Sigmoid colon (tissue), 7 donors: Measurements from ENCODE around the gene KRTAP12-4. TPM values are rescaled to one million over a fixed set of nuclear protein-coding genes. Genes with fewer than 3 reads are reported as not detected.
"Not testable (repeated sequence)": the region's sequence is repeated elsewhere in the genome, so short reads cannot be mapped to it uniquely, and the experiment has no call there.

Source experiments
- DNase-seq: peaks from one replicate; pipeline ENCODE4 v3.0.0-alpha.2; 2019
- H3K27ac ChIP-seq, 4 donors: fragments of 200-600 bp; sonication (generic); one replicate each; pipeline ENCODE4 v1.5.1; 2016 to 2019; ENCODE audit warnings: mild to moderate bottlenecking in 1 of 4
- H3K27me3 ChIP-seq, 3 donors: fragments of 200-600 bp; sonication (generic); one replicate each; pipeline ENCODE4 v1.5.1; 2019; ENCODE audit warnings: mild to moderate bottlenecking in 1 of 3
- H3K36me3 ChIP-seq, 4 donors: fragments of 200-600 bp; sonication (generic); one replicate each; pipeline ENCODE4 v1.5.1; 2016 to 2019
- H3K4me1 ChIP-seq, 4 donors: fragments of 200-600 bp; sonication (generic); one replicate each; pipeline ENCODE4 v1.5.1; 2017 to 2019
- H3K4me3 ChIP-seq, 4 donors: fragments of 200-600 bp; sonication (generic); one replicate each; pipeline ENCODE4 v1.5.1; 2017 to 2019; ENCODE audit warnings: mild to moderate bottlenecking in 2 of 4, moderate library complexity in 1 of 4
- H3K9me3 ChIP-seq, 4 donors: fragments of 200-600 bp in 3 of 4; sonication (generic) in 3 of 4; one replicate each; pipeline versions ENCODE4 v1.5.1 to v1.6.1; 2013 to 2019
- EP300 ChIP-seq, 4 donors: sonication (generic); formaldehyde crosslinking; IDR thresholded peaks; one replicate each; pipeline ENCODE4 v1.6.1; 2017; ENCODE audit warnings: antibody characterized with exemption in 4 of 4
- POLR2A ChIP-seq, 2 donors: fragments of 450-650 bp; IDR thresholded peaks; one replicate each; pipeline ENCODE4 v1.6.1; 2016; ENCODE audit warnings: antibody characterized with exemption in 2 of 2, mild to moderate bottlenecking in 2 of 2, moderate library complexity in 2 of 2
- POLR2AphosphoS5 ChIP-seq, 4 donors: sonication (generic); formaldehyde crosslinking; IDR thresholded peaks; one replicate each; pipeline ENCODE4 v1.6.1; 2017; ENCODE audit warnings: antibody characterized with exemption in 4 of 4
- WGBS, 2 donors: extraction: QIAGEN DNeasy Blood & Tissue Kit; methylation state at CpG; one replicate each; pipeline ENCODE4 v1.1.7; 2013; 5-methylcytosine and 5-hydroxymethylcytosine counted together
- intact Hi-C: fragments of 100-400 bp; cut with DNase I; formaldehyde crosslinking; loops from one replicate; pipeline ENCODE4 v1.15.1; 2023
- polyA plus RNA-seq, 3 donors: library from polyadenylated mRNA; stranded (reverse); fragments of 200-250 nt; gene quantifications; one replicate each; pipeline ENCODE4 v1.2.3, GENCODE V29; 2013
- total RNA-seq, 4 donors: library from RNA; depleted of rRNA; stranded (reverse); fragments of >200 nt; gene quantifications; one replicate each; pipeline ENCODE4 v1.1.0, GENCODE V29; 2016
- TF ChIP-seq, protein P1 (sequence below), 4 experiments: fragments of 450-650 bp in 3 of 4; fragments of 200-600 bp in 1 of 4; IDR thresholded peaks; one replicate each; pipeline ENCODE4 v1.5.1; 2016 to 2019; ENCODE audit warnings: antibody characterized with exemption in 4 of 4, mild to moderate bottlenecking in 3 of 4, moderate library complexity in 2 of 4
- donor health status: healthy with polysubstance abuse.
- donor health status: Bipolar disorder and iron deficiency.
- donor health status: healthy.

Gene KRTAP12-4
- total and polyA plus RNA-seq, 7 donors: not detected

DNA sequence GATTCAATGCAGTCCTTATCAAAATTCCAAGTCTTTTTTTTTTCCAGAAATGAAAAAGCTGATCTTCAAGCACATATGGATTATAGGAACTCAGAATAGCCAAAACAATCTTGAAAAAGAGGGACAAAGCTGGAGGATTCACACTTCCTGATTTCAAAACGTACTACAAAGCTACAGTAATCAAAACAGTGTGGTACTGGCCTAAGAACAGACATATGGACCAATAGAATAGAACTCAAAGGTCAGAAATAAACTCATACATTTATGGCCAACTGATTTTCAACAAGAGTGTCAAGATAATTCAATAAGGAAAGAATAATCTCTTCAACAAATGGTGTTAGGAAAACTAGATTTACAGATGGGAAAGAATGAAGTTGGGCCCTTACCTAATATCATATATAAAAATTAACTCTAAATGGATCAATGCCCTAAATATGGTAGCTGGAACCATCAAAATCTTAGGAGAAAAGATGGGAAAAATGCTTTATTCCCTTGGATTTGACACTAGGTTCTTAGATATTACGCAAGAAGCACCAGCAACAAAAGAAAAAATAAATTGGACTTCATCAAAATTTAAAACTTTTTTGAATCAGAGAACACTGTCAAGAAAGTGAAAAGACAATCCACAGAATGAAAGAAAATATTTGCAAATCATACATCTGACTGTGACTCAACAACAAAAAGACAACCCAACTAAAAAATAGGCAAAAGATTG is 38.5 kb upstream of the KRTAP12-4 start:
- TF ChIP-seq, protein P1, sequence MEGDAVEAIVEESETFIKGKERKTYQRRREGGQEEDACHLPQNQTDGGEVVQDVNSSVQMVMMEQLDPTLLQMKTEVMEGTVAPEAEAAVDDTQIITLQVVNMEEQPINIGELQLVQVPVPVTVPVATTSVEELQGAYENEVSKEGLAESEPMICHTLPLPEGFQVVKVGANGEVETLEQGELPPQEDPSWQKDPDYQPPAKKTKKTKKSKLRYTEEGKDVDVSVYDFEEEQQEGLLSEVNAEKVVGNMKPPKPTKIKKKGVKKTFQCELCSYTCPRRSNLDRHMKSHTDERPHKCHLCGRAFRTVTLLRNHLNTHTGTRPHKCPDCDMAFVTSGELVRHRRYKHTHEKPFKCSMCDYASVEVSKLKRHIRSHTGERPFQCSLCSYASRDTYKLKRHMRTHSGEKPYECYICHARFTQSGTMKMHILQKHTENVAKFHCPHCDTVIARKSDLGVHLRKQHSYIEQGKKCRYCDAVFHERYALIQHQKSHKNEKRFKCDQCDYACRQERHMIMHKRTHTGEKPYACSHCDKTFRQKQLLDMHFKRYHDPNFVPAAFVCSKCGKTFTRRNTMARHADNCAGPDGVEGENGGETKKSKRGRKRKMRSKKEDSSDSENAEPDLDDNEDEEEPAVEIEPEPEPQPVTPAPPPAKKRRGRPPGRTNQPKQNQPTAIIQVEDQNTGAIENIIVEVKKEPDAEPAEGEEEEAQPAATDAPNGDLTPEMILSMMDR (IDR thresholded peaks at IDR 0.05): no peak
- TF ChIP-seq POLR2AphosphoS5 (IDR thresholded peaks at IDR 0.05) (no peak), EP300 (IDR thresholded peaks at IDR 0.05) (no peak), POLR2A (IDR thresholded peaks at IDR 0.05) (no peak)
- H3K36me3 ChIP-seq: no peaks in the 10 kb centered on the region
- H3K27ac ChIP-seq: no peak overlapping the region
- DNase-seq: no peak
- intact Hi-C loops: loop anchor here (10.0 kb wide), 1 partner anchor 62 kb away; no protein-coding TSS in a partner anchor
- H3K9me3 ChIP-seq: peaks cover 0 to 7% (median 1%) of the 10 kb centered on the region in 4 donors
- H3K4me3 ChIP-seq: no peak overlapping the region
- 48% methylated on average over 2 of the region's 2 CpGs for WGBS, 2 donors
- H3K27me3 ChIP-seq: peaks cover 2 to 22% (median 7%) of the 10 kb centered on the region in 3 donors
- H3K4me1 ChIP-seq: no peaks in the 10 kb centered on the region

DNA sequence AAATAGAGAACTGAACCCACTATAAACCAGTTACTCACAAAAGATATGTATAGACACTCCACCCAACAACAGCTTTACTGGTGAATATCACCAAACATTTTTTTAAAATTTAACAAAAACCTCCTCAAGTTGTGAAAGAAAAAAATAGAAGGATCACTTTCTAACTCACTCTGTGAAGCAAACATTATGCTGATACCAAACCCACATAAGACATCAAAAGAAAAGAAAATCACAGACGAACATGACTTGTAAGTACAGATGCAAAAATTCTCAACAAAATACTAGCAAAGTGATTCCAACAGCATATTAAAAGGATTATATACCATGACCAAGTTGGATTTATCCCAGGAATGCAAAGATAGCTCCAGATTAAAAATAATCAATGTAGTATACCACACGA is 37.2 kb upstream of the KRTAP12-4 start:
- TF ChIP-seq POLR2A (IDR thresholded peaks at IDR 0.05): no peak
- TF ChIP-seq POLR2AphosphoS5 (IDR thresholded peaks at IDR 0.05): no peak
- TF ChIP-seq, protein P1 (IDR thresholded peaks at IDR 0.05): no peak
- intact Hi-C loops: loop anchor here (10.0 kb wide), 1 partner anchor 63 kb away; no protein-coding TSS in a partner anchor

DNA sequence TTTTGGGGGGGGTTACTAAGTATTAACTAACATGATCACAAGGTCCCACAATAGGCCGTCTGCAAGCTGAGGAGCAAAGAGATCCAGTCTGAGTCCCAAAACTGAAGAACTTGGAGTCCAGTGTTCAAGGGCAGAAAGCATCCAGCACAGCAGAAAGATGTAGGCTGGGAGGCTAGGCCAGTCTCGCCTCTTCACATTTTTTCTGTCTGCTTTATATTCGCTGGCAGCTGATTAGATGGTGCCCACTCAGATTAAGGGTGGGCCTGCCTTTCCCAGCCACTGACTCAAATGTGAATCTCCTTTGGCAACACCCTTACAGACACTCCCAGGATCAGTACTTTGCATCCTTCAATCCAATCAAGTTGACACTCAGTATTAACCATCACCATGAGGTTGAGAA is 35.3 kb upstream of the KRTAP12-4 start:
- not testable (repeated sequence) for DNase-seq, H3K4me1 ChIP-seq, H3K4me3 ChIP-seq, H3K27ac ChIP-seq, H3K9me3 ChIP-seq, H3K36me3 ChIP-seq
- peaks cover 0 to 31% (median 8%) of the 10 kb centered on the region in 3 donors for H3K27me3 ChIP-seq
- intact Hi-C loops: loop anchor here (10.0 kb wide), 1 partner anchor 65 kb away; no protein-coding TSS in a partner anchor
- 85 to 93% methylated on average over 3 of the region's 3 CpGs for WGBS, 2 donors

More for the DNA sequence above, 37.2 kb upstream of the KRTAP12-4 start:
- Histone ChIP-seq H3K9me3 (peaks cover 0 to 7% (median 1%) of the 10 kb centered on the region in 4 donors), H3K36me3 (no peaks in the 10 kb centered on the region), H3K27me3 (peaks cover 0 to 27% (median 6%) of the 10 kb centered on the region in 3 donors), H3K4me3 (no peak overlapping the region), H3K4me1 (no peaks in the 10 kb centered on the region), H3K27ac (no peak overlapping the region)
- 55 to 69% methylated on average over 2 of the region's 2 CpGs for WGBS, 2 donors
- DNase-seq: no peak

DNA sequence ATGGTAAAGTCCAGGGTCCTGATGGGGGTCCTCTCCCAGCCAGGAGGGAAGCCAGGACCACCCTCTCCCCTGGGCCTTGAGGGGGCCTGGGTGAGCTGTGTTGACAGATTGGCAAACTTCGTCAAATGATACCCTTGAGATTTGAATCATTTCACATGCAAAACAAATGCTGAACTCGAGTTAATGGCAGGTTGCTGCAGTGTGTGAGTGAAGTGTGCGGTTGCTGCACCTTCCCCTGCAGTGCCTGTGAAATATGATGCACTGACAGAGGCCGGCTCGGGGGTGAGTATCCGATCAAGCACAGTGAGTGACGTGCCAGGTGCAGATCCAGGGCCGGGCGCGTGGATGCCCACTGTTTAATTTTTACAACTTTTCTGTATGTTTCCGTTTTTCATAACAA is 33.2 kb upstream of the KRTAP12-4 start:
- TF ChIP-seq, protein P1 (IDR thresholded peaks at IDR 0.05): no peak
- TF ChIP-seq EP300 (IDR thresholded peaks at IDR 0.05) (no peak), POLR2A (IDR thresholded peaks at IDR 0.05) (no peak), POLR2AphosphoS5 (IDR thresholded peaks at IDR 0.05) (no peak)
- Histone ChIP-seq H3K4me3 (no peak overlapping the region), H3K27me3 (peaks cover 0 to 31% (median 8%) of the 10 kb centered on the region in 3 donors), H3K4me1 (no peaks in the 10 kb centered on the region), H3K9me3 (no peaks in the 10 kb centered on the region), H3K27ac (no peak overlapping the region), H3K36me3 (no peaks in the 10 kb centered on the region)
- intact Hi-C loops: no loop called here
- WGBS, 2 donors: 49 to 67% methylated on average over 11 of the region's 11 CpGs
- no peak for DNase-seq

- no peak overlapping the region for H3K4me3 ChIP-seq
Measured at GRCh38 chr21:44686843-44687561, 32.5 kb upstream of the KRTAP12-4 start.

More at GRCh38 chr21:44686843-44687561, 32.5 kb upstream of the KRTAP12-4 start:
- intact Hi-C loops: no loop called here
- no peak for DNase-seq
- Histone ChIP-seq H3K9me3 (no peaks in the 10 kb centered on the region), H3K4me1 (no peaks in the 10 kb centered on the region), H3K36me3 (no peaks in the 10 kb centered on the region), H3K27ac (no peak overlapping the region), H3K27me3 (peaks cover 0 to 31% (median 8%) of the 10 kb centered on the region in 3 donors)
- 70 to 78% methylated on average over 25 of the region's 25 CpGs for WGBS, 2 donors
- TF ChIP-seq POLR2A (IDR thresholded peaks at IDR 0.05) (no peak), EP300 (IDR thresholded peaks at IDR 0.05) (no peak), POLR2AphosphoS5 (IDR thresholded peaks at IDR 0.05) (no peak)
- TF ChIP-seq, protein P1 (IDR thresholded peaks at IDR 0.05): no peak
